Gastrocnemius medialis (tissue), 4 donors: Measurements from ENCODE around the gene PGP. TPM values are rescaled to one million over a fixed set of nuclear protein-coding genes. Genes with fewer than 3 reads are reported as not detected.

Experiments
- ATAC-seq, 2 donors: fragments of 150-250 bp; one replicate each; pipeline ENCODE4 v1.9.1; 2016
- DNase-seq, 2 donors: peaks; one replicate each; pipeline ENCODE4 v3.0.0-alpha.2; 2019
- H3K27ac ChIP-seq, 4 donors: fragments of 200-600 bp; sonication (generic); 1 replicate in 1 of 4; 2 replicates in 3 of 4; pipeline ENCODE4 v1.5.1; 2016 to 2018; ENCODE audit warnings: mild to moderate bottlenecking in 2 of 4, moderate library complexity in 1 of 4
- H3K27me3 ChIP-seq, 3 donors: fragments of 200-600 bp; sonication (generic) in 2 of 3; 1 replicate in 1 of 3; 2 replicates in 2 of 3; pipeline versions ENCODE4 v1.5.1 to v1.6.0; 2016 to 2019; ENCODE audit warnings: mild to moderate bottlenecking in 1 of 3, moderate library complexity in 1 of 3
- H3K36me3 ChIP-seq, 2 donors: fragments of 200-600 bp; sonication (generic) in 1 of 2; one replicate each; pipeline ENCODE4 v1.5.1; 2017 to 2018
- H3K4me1 ChIP-seq, 2 donors: fragments of 200-600 bp; sonication (generic) in 1 of 2; one replicate each; pipeline ENCODE4 v1.5.1; 2016 to 2017; ENCODE audit warnings: mild to moderate bottlenecking in 2 of 2
- H3K4me3 ChIP-seq, 4 donors: fragments of 200-600 bp; sonication (generic) in 3 of 4; 1 replicate in 1 of 4; 2 replicates in 3 of 4; pipeline ENCODE4 v1.5.1; 2016 to 2019; ENCODE audit warnings: mild to moderate bottlenecking in 2 of 4
- H3K9me3 ChIP-seq, 3 donors: fragments of 200-600 bp; sonication (generic) in 2 of 3; 1 replicate in 1 of 3; 2 replicates in 2 of 3; pipeline ENCODE4 v1.5.1; 2016 to 2019
- POLR2A ChIP-seq, 2 donors: fragments of 450-650 bp; IDR thresholded peaks; one replicate each; pipeline ENCODE4 v1.6.1; 2017; ENCODE audit warnings: antibody characterized with exemption in 2 of 2, mild to moderate bottlenecking in 2 of 2, moderate library complexity in 2 of 2
- in situ Hi-C, 4 donors: fragments of 200-750 bp; cut with MboI; loops; one replicate each; pipeline versions ENCODE4 v1.15.0 to v1.8.0; 2017; ENCODE audit warnings: low sequenced_read_pairs in 4 of 4
- intact Hi-C: fragments of 100-400 bp; cut with DNase I; formaldehyde crosslinking; loops from one replicate; pipeline ENCODE4 v1.15.1; 2023; ENCODE audit warnings: low total_unique reads
- total RNA-seq, 4 donors: library from RNA; depleted of rRNA; stranded (reverse); fragments of >200 nt; gene quantifications; one replicate each; pipeline versions ENCODE4 v1.1.0 to v1.2.3, GENCODE V29; 2016
- TF ChIP-seq, protein P1 (sequence below), 5 experiments: fragments of 450-650 bp in 3 of 5; fragments of 200-600 bp in 2 of 5; sonication (generic) in 2 of 5; IDR thresholded peaks in 4 of 5; conservative IDR thresholded peaks in 1 of 5; 1 replicate in 4 of 5; 2 replicates in 1 of 5; pipeline ENCODE4 v1.5.1; 2016 to 2019; ENCODE audit warnings: antibody characterized with exemption in 5 of 5, mild to moderate bottlenecking in 3 of 5, moderate library complexity in 3 of 5

Gene PGP
- total RNA-seq, 4 donors from 2014 or later = 19.6 to 43.1 (median 25.6) TPM

DNA sequence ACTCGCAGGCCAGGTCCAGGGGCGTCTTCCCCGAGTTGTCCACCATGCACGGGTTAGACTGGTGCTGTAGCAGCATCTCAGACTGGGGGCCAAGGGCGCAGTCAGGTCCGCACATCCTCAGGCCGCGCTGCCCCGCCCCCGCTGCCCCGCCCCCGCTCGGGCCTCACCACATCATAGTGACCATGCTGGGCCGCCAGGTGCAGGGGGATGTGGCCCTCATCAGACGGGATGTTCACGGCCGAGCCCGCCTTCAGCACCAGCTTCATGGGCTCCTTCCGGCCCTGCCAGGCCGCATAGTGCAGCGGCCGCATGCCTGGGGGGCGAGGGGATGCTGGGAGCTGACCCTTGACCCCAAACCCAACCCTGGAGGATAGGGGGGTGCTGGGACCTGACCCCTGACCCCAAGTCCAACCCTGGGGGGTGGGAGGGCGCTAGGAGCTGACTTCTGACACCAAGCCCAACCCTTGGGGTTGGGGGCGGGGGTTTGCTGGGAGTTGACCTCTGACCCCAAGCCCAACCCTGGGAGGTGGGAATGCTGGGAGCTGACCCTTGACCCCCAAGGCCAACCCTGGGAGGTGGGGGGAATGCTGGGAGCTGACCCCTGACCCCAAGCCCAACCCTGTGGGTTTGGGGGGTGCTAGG is 25.3 kb downstream of the PGP start:
- intact Hi-C loops (no loop called here), in situ Hi-C loops (no loop called here)
- H3K27me3 ChIP-seq = peaks cover 3 to 8% (median 8%) of the 10 kb centered on the region in 3 donors
- H3K9me3 ChIP-seq = no peaks in the 10 kb centered on the region
- no peak overlapping the region for H3K4me3 ChIP-seq
- H3K27ac ChIP-seq = no peak overlapping the region
- no peak for TF ChIP-seq POLR2A (IDR thresholded peaks at IDR 0.05)
- TF ChIP-seq, protein P1, sequence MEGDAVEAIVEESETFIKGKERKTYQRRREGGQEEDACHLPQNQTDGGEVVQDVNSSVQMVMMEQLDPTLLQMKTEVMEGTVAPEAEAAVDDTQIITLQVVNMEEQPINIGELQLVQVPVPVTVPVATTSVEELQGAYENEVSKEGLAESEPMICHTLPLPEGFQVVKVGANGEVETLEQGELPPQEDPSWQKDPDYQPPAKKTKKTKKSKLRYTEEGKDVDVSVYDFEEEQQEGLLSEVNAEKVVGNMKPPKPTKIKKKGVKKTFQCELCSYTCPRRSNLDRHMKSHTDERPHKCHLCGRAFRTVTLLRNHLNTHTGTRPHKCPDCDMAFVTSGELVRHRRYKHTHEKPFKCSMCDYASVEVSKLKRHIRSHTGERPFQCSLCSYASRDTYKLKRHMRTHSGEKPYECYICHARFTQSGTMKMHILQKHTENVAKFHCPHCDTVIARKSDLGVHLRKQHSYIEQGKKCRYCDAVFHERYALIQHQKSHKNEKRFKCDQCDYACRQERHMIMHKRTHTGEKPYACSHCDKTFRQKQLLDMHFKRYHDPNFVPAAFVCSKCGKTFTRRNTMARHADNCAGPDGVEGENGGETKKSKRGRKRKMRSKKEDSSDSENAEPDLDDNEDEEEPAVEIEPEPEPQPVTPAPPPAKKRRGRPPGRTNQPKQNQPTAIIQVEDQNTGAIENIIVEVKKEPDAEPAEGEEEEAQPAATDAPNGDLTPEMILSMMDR (IDR thresholded peaks at IDR 0.05 in 4 of 5, conservative IDR thresholded peaks at IDR 0.05 in 1 of 5) = no peak
- no peaks in the 10 kb centered on the region for H3K36me3 ChIP-seq
- no peak for ATAC-seq
- H3K4me1 ChIP-seq = no peaks in the 10 kb centered on the region
- no peak for DNase-seq

DNA sequence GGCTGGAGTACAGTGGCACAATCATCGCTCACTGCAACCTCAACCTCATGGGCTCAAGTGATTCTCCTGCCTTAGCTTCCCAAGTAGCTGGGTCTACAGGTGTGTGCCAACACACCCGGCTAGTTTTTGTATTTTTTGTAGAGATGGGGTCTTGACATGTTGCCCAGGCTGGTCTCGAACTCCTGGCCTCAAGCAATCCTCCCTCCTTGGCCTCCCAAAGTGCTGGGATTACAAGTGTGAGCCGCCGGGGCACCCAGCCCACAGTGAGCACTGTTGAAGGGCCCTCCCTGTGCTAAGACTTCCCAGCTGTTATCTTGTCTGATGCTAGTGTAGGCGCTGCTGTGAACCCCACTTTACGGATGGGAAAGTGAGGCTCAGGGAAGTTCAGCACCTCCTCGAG is 26.2 kb downstream of the PGP start:
- Histone ChIP-seq H3K27ac (no peak overlapping the region), H3K36me3 (no peaks in the 10 kb centered on the region), H3K9me3 (no peaks in the 10 kb centered on the region), H3K4me1 (no peaks in the 10 kb centered on the region), H3K4me3 (no peak overlapping the region), H3K27me3 (peaks cover 0 to under 1% (median 0%) of the 10 kb centered on the region in 3 donors)
- TF ChIP-seq POLR2A (IDR thresholded peaks at IDR 0.05) = no peak
- TF ChIP-seq, protein P1 (IDR thresholded peaks at IDR 0.05 in 4 of 5, conservative IDR thresholded peaks at IDR 0.05 in 1 of 5) = no peak
- DNase-seq (no peak), ATAC-seq (no peak)
- intact Hi-C loops (no loop called here), in situ Hi-C loops (no loop called here)

DNA sequence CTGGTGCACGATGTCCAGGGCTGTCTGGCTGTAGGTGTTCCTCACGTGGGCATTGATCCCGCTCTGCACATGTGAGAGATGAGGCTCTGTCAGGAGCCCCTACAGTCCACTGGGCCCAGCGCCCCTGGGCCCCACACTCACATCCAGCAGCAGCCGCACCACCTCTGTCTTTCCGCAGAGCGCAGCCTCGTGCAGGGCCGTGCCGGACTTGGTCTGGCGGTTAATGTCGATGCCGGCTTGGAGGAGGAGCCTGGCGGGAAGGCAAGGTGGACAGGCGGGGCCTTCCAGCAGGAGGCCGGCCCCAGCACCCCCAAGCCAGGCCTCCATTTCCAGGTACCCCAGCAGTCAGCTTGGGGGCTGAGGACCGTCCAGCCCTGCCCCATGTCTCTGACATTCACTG is 27.4 kb downstream of the PGP start:
- Histone ChIP-seq H3K27me3 (no peaks in the 10 kb centered on the region), H3K9me3 (no peaks in the 10 kb centered on the region), H3K4me3 (no peak overlapping the region), H3K27ac (no peak overlapping the region), H3K4me1 (no peaks in the 10 kb centered on the region), H3K36me3 (no peaks in the 10 kb centered on the region)
- intact Hi-C loops (no loop called here), in situ Hi-C loops (no loop called here)
- ATAC-seq (no peak), DNase-seq (no peak)
- TF ChIP-seq POLR2A (IDR thresholded peaks at IDR 0.05) = no peak
- TF ChIP-seq, protein P1 (IDR thresholded peaks at IDR 0.05 in 4 of 5, conservative IDR thresholded peaks at IDR 0.05 in 1 of 5) = no peak

DNA sequence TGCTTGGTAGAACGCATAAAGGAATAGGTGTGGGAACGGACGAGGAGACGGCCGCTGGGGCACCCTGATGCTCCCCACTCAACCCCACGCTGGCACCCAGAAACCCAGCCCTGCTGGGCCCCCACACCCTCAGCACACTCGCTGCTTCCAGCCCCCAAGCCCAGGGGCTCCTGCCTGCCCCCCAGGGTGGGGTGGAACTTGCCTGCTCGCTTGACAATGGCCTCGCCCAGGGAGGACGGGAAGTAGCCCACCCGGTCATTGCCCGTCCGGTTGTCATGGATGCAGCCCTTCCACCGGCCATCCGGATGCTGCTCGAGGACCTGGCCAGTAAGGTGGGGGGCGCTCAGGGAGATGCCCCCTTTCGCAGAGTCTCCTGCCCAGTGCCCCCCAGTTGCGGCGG is 28.1 kb downstream of the PGP start:
- in situ Hi-C loops (no loop called here), intact Hi-C loops (no loop called here)
- Histone ChIP-seq H3K4me3 (no peak overlapping the region), H3K27ac (no peak overlapping the region), H3K4me1 (no peaks in the 10 kb centered on the region), H3K36me3 (no peaks in the 10 kb centered on the region), H3K9me3 (no peaks in the 10 kb centered on the region), H3K27me3 (no peaks in the 10 kb centered on the region)
- no peak for TF ChIP-seq POLR2A (IDR thresholded peaks at IDR 0.05)
- TF ChIP-seq, protein P1 (IDR thresholded peaks at IDR 0.05 in 4 of 5, conservative IDR thresholded peaks at IDR 0.05 in 1 of 5) = no peak
- DNase-seq = no peak
- ATAC-seq = no peak

DNA sequence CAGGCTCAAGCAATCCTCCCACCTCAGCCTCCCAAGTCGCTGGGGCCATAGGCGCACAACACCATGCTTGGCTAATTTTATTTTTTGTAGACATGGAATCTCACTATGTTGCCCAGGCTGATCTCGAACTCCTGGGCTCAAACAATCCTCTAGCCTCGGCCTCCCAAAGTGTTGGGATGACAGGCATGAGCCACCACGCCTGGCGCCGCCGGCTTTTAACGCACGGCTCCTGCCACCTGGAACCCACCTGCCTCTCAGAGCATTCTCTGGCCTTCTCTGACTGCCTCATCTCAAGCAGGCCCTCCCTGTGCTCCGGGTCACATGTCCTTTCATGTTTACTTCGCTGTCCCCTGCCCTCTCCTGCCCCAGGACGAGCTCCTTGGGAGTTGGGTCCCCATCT is 28.6 kb downstream of the PGP start:
- Histone ChIP-seq H3K27ac (no peak overlapping the region), H3K4me1 (no peaks in the 10 kb centered on the region), H3K36me3 (no peaks in the 10 kb centered on the region), H3K4me3 (no peak overlapping the region), H3K9me3 (no peaks in the 10 kb centered on the region), H3K27me3 (no peaks in the 10 kb centered on the region)
- intact Hi-C loops (no loop called here), in situ Hi-C loops (no loop called here)
- TF ChIP-seq POLR2A (IDR thresholded peaks at IDR 0.05) = no peak
- TF ChIP-seq, protein P1 (IDR thresholded peaks at IDR 0.05 in 4 of 5, conservative IDR thresholded peaks at IDR 0.05 in 1 of 5) = no peak
- DNase-seq (no peak), ATAC-seq (no peak)
